HCT116 (cell line): Measurements from ENCODE around the gene TPST1. TPM values are rescaled to one million over a fixed set of nuclear protein-coding genes. Genes with fewer than 3 reads are reported as not detected.

ENCODE experiments used
- ATAC-seq: fragments of 200-7000 bp; cut with Tn5 transposase; 2 replicates; pipeline ENCODE4 v1.9.1; 2020; ENCODE audit warnings: mild to moderate bottlenecking, moderate library complexity
- BruUV-seq: library from RNA; stranded (reverse); fragments of 400-500 nt; replicated peaks from 2 replicates; lab custom pipeline; 2021; lab: Mats Ljungman, UMichigan
- CTCF ChIA-PET: fragments of 300-600 bp; sonication (Branson Sonifier 250); formaldehyde crosslinking; loops from one replicate; lab custom pipeline; 2021; ENCODE audit warnings: antibody characterized with exemption; lab: Charles Lee
- POLR2A ChIA-PET: fragments of 300-600, 350-600 bp; sonication (Branson Sonifier 250); formaldehyde crosslinking; loops from one replicate; lab custom pipeline; 2021; ENCODE audit warnings: antibody characterized with exemption; lab: Charles Lee
- RAD21 ChIA-PET, 2 experiments: fragments of 300-600 bp; sonication (Branson Sonifier 250); formaldehyde crosslinking; loops; one replicate each; lab custom pipeline; 2023; ENCODE audit warnings: low total read pairs in 2 of 2; ENCODE audit not compliant: uncharacterized antibody in 2 of 2, unreplicated experiment in 2 of 2, low non-redundant PET in 1 of 2; lab: Charles Lee
- DNase-seq: peaks from one replicate; pipeline ENCODE4 v3.0.0-alpha.2; 2010; ENCODE audit warnings: low read depth, low spot score
- H2AFZ ChIP-seq: fragments of 200-600 bp; shearing (Covaris generic), sonication (generic); 2 replicates; pipeline ENCODE4 v1.6.1; 2017; ENCODE audit warnings: low read depth, mixed run types, mixed read lengths, antibody characterized with exemption, low read length; ENCODE audit not compliant: poor library complexity, severe bottlenecking
- H3K27ac ChIP-seq: 2 replicates; pipeline ENCODE4 v1.5.1; 2012; ENCODE audit warnings: low read depth, low read length
- H3K27me3 ChIP-seq: fragments of 200-600 bp; sonication (generic); 2 replicates; pipeline ENCODE4 v1.6.1; 2016; ENCODE audit warnings: mixed run types, low read length, mixed read lengths; ENCODE audit not compliant: insufficient read depth
- H3K36me3 ChIP-seq, 2 experiments: fragments of 200-500 bp in 1 of 2; fragments of 200-600 bp in 1 of 2; sonication (Bioruptor generic) in 1 of 2; sonication (generic) in 1 of 2; 2 replicates each; pipeline versions ENCODE4 v1.5.1 to v1.6.1; 2014 to 2016; ENCODE audit warnings: low read length in 2 of 2, inconsistent platforms in 1 of 2, mixed read lengths in 1 of 2, mixed run types in 1 of 2; ENCODE audit not compliant: insufficient read depth in 2 of 2, control insufficient read depth in 1 of 2
- H3K4me1 ChIP-seq, 2 experiments: fragments of 200-600 bp in 1 of 2; sonication (generic) in 1 of 2; 2 replicates each; pipeline versions ENCODE4 v1.5.1 to v1.6.1; 2012 to 2017; ENCODE audit warnings: low read length in 2 of 2, inconsistent platforms in 1 of 2, mild to moderate bottlenecking in 1 of 2, mixed read lengths in 1 of 2, mixed run types in 1 of 2, moderate library complexity in 1 of 2; ENCODE audit not compliant: insufficient read depth in 2 of 2, control insufficient read depth in 1 of 2
- H3K4me2 ChIP-seq: fragments of 200-600 bp; sonication (generic); 2 replicates; pipeline ENCODE4 v1.6.1; 2017; ENCODE audit warnings: mixed run types, low read length, mixed read lengths
- H3K4me3 ChIP-seq, 2 experiments: fragments of 200-600 bp in 1 of 2; sonication (generic) in 1 of 2; replicated peaks in 1 of 2; 2 replicates each; pipeline ENCODE4 v1.5.1; 2011 to 2016; ENCODE audit warnings: low read length in 2 of 2, control low read depth in 1 of 2, low read depth in 1 of 2, mild to moderate bottlenecking in 1 of 2, mixed read lengths in 1 of 2, mixed run types in 1 of 2
- H3K79me2 ChIP-seq: fragments of 200-600 bp; sonication (generic); 2 replicates; pipeline ENCODE4 v1.6.1; 2017; ENCODE audit warnings: mild to moderate bottlenecking, mixed run types, low read length, moderate library complexity, mixed read lengths; ENCODE audit not compliant: insufficient read depth
- H3K9ac ChIP-seq: fragments of 200-600 bp; sonication (generic); 2 replicates; pipeline ENCODE4 v1.6.1; 2016; ENCODE audit warnings: low read length, mixed read lengths
- H3K9me2 ChIP-seq: fragments of 200-600 bp; sonication (generic), shearing (Covaris generic); 2 replicates; pipeline ENCODE4 v1.6.1; 2017; ENCODE audit warnings: mixed run types, mild to moderate bottlenecking, moderate library complexity; ENCODE audit not compliant: insufficient read depth
- H3K9me3 ChIP-seq, 2 experiments: fragments of 200-500 bp in 1 of 2; fragments of 200-600 bp in 1 of 2; sonication (Bioruptor generic) in 1 of 2; sonication (generic) in 1 of 2; 2 replicates each; pipeline ENCODE4 v1.6.1; 2014 to 2017; ENCODE audit warnings: low read length in 2 of 2, mixed read lengths in 2 of 2, inconsistent platforms in 1 of 2, low read depth in 1 of 2, mild to moderate bottlenecking in 1 of 2, mixed run types in 1 of 2, moderate library complexity in 1 of 2; ENCODE audit not compliant: control insufficient read depth in 1 of 2, insufficient read depth in 1 of 2
- H4K20me1 ChIP-seq: fragments of 200-600 bp; sonication (generic), shearing (Covaris generic); 2 replicates; pipeline ENCODE4 v1.6.1; 2017; ENCODE audit warnings: mixed run types, mild to moderate bottlenecking, moderate library complexity; ENCODE audit not compliant: insufficient read depth
- ATF3 ChIP-seq: IDR thresholded peaks from 2 replicates; pipeline ENCODE4 v1.6.1; 2012
- CBX3 ChIP-seq: IDR thresholded peaks from 2 replicates; pipeline ENCODE4 v1.6.1; 2012; ENCODE audit warnings: low read depth
- CEBPB ChIP-seq: IDR thresholded peaks from 2 replicates; pipeline ENCODE4 v1.6.1; 2012; ENCODE audit warnings: low read depth
- EGR1 ChIP-seq: IDR thresholded peaks from 2 replicates; pipeline ENCODE4 v1.6.1; 2012; ENCODE audit warnings: low read depth
- ELF1 ChIP-seq: IDR thresholded peaks from 2 replicates; pipeline ENCODE4 v1.6.1; 2012; ENCODE audit warnings: low read depth, borderline replicate concordance
- EZH2 ChIP-seq: fragments of 200-600 bp; sonication (generic); IDR thresholded peaks from 2 replicates; pipeline ENCODE4 v1.6.1; 2017; ENCODE audit warnings: antibody characterized with exemption, mixed run types
- FOSL1 ChIP-seq: IDR thresholded peaks from 2 replicates; pipeline ENCODE4 v1.6.1; 2012; ENCODE audit warnings: low read depth
- JUND ChIP-seq: IDR thresholded peaks from 2 replicates; pipeline ENCODE4 v1.6.1; 2012
- MAX ChIP-seq: IDR thresholded peaks from 2 replicates; pipeline ENCODE4 v1.6.1; 2012
- POLR2AphosphoS5 ChIP-seq: IDR thresholded peaks from 2 replicates; pipeline ENCODE4 v1.6.1; 2011; ENCODE audit warnings: mild to moderate bottlenecking, low read depth, low read length, moderate library complexity
- RAD21 ChIP-seq: IDR thresholded peaks from 2 replicates; pipeline ENCODE4 v1.6.1; 2012; ENCODE audit warnings: low read depth, mild to moderate bottlenecking
- REST ChIP-seq: IDR thresholded peaks from 2 replicates; pipeline ENCODE4 v1.6.1; 2012; ENCODE audit warnings: low read depth
- SIN3A ChIP-seq: IDR thresholded peaks from 2 replicates; pipeline ENCODE4 v1.6.1; 2012; ENCODE audit warnings: low read depth
- SRF ChIP-seq: IDR thresholded peaks from 2 replicates; pipeline ENCODE4 v1.6.1; 2012; ENCODE audit warnings: low read depth
- TCF7L2 ChIP-seq: IDR thresholded peaks from 2 replicates; pipeline ENCODE4 v1.7.0; 2011; ENCODE audit warnings: borderline replicate concordance, inconsistent platforms; ENCODE audit not compliant: insufficient read depth, insufficient read length; ENCODE audit errors: extremely low read depth
- YY1 ChIP-seq: IDR thresholded peaks from 2 replicates; pipeline ENCODE4 v1.6.1; 2011; ENCODE audit warnings: low read length, low read depth, moderate library complexity, mild to moderate bottlenecking; ENCODE audit not compliant: insufficient replicate concordance; ENCODE audit errors: extremely low read depth
- ZBTB33 ChIP-seq: IDR thresholded peaks from 2 replicates; pipeline ENCODE4 v1.6.1; 2011; ENCODE audit warnings: mild to moderate bottlenecking, low read length, moderate library complexity; ENCODE audit not compliant: insufficient replicate concordance; ENCODE audit errors: extremely low read depth
- ZFX ChIP-seq: fragments of 450-650 bp; IDR thresholded peaks from 2 replicates; pipeline ENCODE4 v1.6.1; 2017
- ZNF274 ChIP-seq: fragments of 200-500 bp; sonication (Bioruptor generic); IDR thresholded peaks from 2 replicates; pipeline ENCODE4 v1.6.1; 2014; ENCODE audit warnings: mild to moderate bottlenecking, low read depth, low read length, inconsistent platforms
- intact Hi-C: fragments of 100-400 bp; cut with micrococcal nuclease; formaldehyde crosslinking; loops from 2 replicates; pipeline ENCODE4 v1.10.0; 2022
- total RNA-seq: library from RNA; stranded (reverse); gene quantifications from one replicate; pipeline ENCODE4 v1.2.1, GENCODE V29; 2021; ENCODE audit not compliant: unreplicated experiment

Gene TPST1
- total RNA-seq, 1 experiment from 2014 or later, result 11.4 TPM

DNA sequence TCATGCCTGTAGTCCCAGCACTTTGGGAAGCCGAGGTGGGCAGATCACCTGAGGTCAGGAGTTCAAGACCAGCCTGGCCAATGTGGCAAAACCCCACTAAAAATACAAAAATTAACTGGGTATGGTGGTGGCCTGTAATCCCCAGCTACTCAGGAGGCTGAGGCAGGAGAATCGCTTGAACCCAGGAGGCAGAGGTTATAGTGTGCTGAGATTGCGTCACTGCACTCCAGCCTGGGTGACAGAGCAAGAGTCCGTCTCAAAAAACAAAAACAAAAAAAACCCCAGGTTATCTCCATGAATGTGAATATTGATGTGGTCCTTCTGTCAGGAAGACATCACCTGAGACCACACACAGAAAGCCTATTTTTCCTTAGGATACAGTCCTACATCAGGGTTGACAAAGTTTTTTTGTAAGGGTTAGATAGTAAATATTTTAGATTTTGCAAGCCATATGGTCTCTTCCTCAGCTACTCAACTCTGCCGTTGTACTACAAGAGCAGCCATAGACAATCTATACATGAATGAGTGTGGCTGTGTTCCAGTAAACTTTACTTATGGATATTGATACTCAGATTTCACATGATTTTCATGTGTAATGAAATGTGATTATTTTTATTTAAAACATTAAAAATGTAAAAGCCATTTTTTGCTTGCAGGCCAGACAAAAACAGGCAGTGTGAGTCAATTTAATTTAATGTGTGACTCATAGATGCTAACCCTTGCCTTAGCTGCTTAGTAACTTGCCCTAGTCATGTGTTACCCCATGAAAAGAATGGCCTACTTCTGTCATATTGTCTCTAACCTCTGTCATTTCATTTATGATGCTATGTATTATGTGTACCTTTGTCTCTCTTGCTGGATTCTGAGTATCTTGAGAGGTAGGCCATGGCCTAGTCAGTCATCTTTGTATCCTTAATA is 78.1 kb downstream of the TPST1 start:
- no peaks in the 10 kb centered on the region for H3K36me3 ChIP-seq
- H2AFZ ChIP-seq, result no peak overlapping the region
- no peak overlapping the region for H3K27ac ChIP-seq
- ChIA-PET CTCF (no interaction called here), POLR2A (no interaction called here), RAD21 (no interaction called here)
- peak overlapping the region; percentile 48 for H3K4me2 ChIP-seq
- H3K4me3 ChIP-seq, result no peak overlapping the region
- ATAC-seq, result peak; percentile 80
- no peaks in the 10 kb centered on the region; the same call in 1 of the 2 replicates for H3K79me2 ChIP-seq
- DNase-seq, result peak; percentile 26
- BruUV-seq, result no TSS peak
- no peak overlapping the region for H3K9ac ChIP-seq
- no peaks in the 10 kb centered on the region for H3K9me2 ChIP-seq
- no peaks in the 10 kb centered on the region for H4K20me1 ChIP-seq
- H3K9me3 ChIP-seq, result no peaks in the 10 kb centered on the region
- no peaks in the 10 kb centered on the region for H3K27me3 ChIP-seq
- H3K4me1 ChIP-seq, result peaks cover 9 to 30% of the 10 kb centered on the region in 2 experiments
- intact Hi-C loops, result no loop called here
- TF ChIP-seq EZH2 (no peak), SIN3A (no peak), YY1 (no peak), ZNF274 (no peak), POLR2AphosphoS5 (no peak), RAD21 (no peak), SRF (no peak), REST (no peak), ZFX (no peak), JUND (peak; percentile 65), ELF1 (no peak), ZBTB33 (no peak), CEBPB (no peak), CBX3 (peak; percentile 58; the same call in 1 of the 2 replicates), FOSL1 (peak; percentile 70), MAX (no peak), ATF3 (no peak), TCF7L2 (no peak), EGR1 (no peak)
